HG02798 (cell line): ENCODE measurements around the gene OR4F6.

Experiments
- ATAC-seq: cut with Tn5 transposase; IDR thresholded peaks from one replicate; pipeline ENCODE4 v1.9.1; 2021; ENCODE audit warnings: mild to moderate bottlenecking; ENCODE audit not compliant: unreplicated experiment, poor library complexity

Gene OR4F6

GRCh38 chr15:101803676-101804075 lies 367 bp downstream of the OR4F6 start:
- no peak for ATAC-seq

- no peak for ATAC-seq
Observed at GRCh38 chr15:101804375-101804774, 1.1 kb downstream of the OR4F6 start.

GRCh38 chr15:101804941-101805340 lies 1.6 kb downstream of the OR4F6 start:
- ATAC-seq = no peak

GRCh38 chr15:101805605-101806345 lies 2.5 kb downstream of the OR4F6 start:
- ATAC-seq = no peak

GRCh38 chr15:101807345-101807945 lies 4.1 kb downstream of the OR4F6 start:
- no peak for ATAC-seq

- ATAC-seq = no peak
Observed at GRCh38 chr15:101808201-101808600, 4.9 kb downstream of the OR4F6 start.

- no peak for ATAC-seq
Observed at GRCh38 chr15:101810456-101810855, 7.1 kb downstream of the OR4F6 start.

GRCh38 chr15:101810876-101811275 lies 7.6 kb downstream of the OR4F6 start:
- no peak for ATAC-seq

- ATAC-seq = no peak
Observed at GRCh38 chr15:101811902-101812301, 8.6 kb downstream of the OR4F6 start, which contains the start of gene OR4F15. OR4F15 (plus strand) TSS chr15:101812202; CDS start chr15:101818187, 5,985 bp downstream.

- no peak for ATAC-seq
Observed at GRCh38 chr15:101813803-101814534, 10.7 kb downstream of the OR4F6 start.

- ATAC-seq = no peak
Observed at GRCh38 chr15:101820781-101821180, 17.5 kb downstream of the OR4F6 start.

GRCh38 chr15:101827257-101827656 lies 23.9 kb downstream of the OR4F6 start:
- no peak for ATAC-seq

GRCh38 chr15:101828774-101829173 lies 25.5 kb downstream of the OR4F6 start:
- no peak for ATAC-seq

- ATAC-seq = no peak
Observed at GRCh38 chr15:101841656-101842055, 38.3 kb downstream of the OR4F6 start.

- no peak for ATAC-seq
Observed at GRCh38 chr15:101844916-101845315, 41.6 kb downstream of the OR4F6 start.

GRCh38 chr15:101852356-101852755 lies 49.0 kb downstream of the OR4F6 start:
- no peak for ATAC-seq
